ENCODE measurements around the gene MOV10L1.
"Not testable (repeated sequence)": the region's sequence is repeated elsewhere in the genome, so short reads cannot be mapped to it uniquely, and the experiment has no call there.

MOV10L1 gene

GRCh38 chr22:50192436-50193204, 102.8 kb downstream of the MOV10L1 start:
- peak; percentile 71 for DNase-seq

GRCh38 chr22:50193621-50194020, 103.8 kb downstream of the MOV10L1 start:
- DNase-seq, result no peak

GRCh38 chr22:50194037-50194805, 104.4 kb downstream of the MOV10L1 start:
- no peak for DNase-seq

GRCh38 chr22:50196256-50196655, 106.5 kb downstream of the MOV10L1 start:
- no peak for DNase-seq

- DNase-seq, result no peak
Measured at GRCh38 chr22:50197000-50197800, 107.4 kb downstream of the MOV10L1 start.

GRCh38 chr22:50197856-50198623, 108.2 kb downstream of the MOV10L1 start:
- no peak for DNase-seq

- no peak for DNase-seq
Measured at GRCh38 chr22:50198624-50199017, 108.8 kb downstream of the MOV10L1 start.

GRCh38 chr22:50199251-50199721, 109.5 kb downstream of the MOV10L1 start:
- no peak for DNase-seq

- DNase-seq, result peak; percentile 68
Measured at GRCh38 chr22:50199829-50200460, 110.1 kb downstream of the MOV10L1 start.

GRCh38 chr22:50200461-50201190, 110.8 kb downstream of the MOV10L1 start, which contains the start of gene SELENOO:
TSS of gene SELENOO (plus strand) at chr22:50201011. CDS start at chr22:50201037, 26 bp downstream.
- peak; percentile 94 for DNase-seq

GRCh38 chr22:50201191-50202129, 111.7 kb downstream of the MOV10L1 start:
- DNase-seq, result no peak

GRCh38 chr22:50202130-50202666, 112.4 kb downstream of the MOV10L1 start:
- no peak for DNase-seq

GRCh38 chr22:50203288-50203687, 113.5 kb downstream of the MOV10L1 start:
- DNase-seq, result no peak

- no peak for DNase-seq
Measured at GRCh38 chr22:50204571-50204970, 114.8 kb downstream of the MOV10L1 start.

GRCh38 chr22:50204998-50205397, 115.2 kb downstream of the MOV10L1 start:
- DNase-seq, result not testable (repeated sequence)

GRCh38 chr22:50205781-50206569, 116.2 kb downstream of the MOV10L1 start:
- no peak for DNase-seq

GRCh38 chr22:50206599-50206998, 116.8 kb downstream of the MOV10L1 start:
- DNase-seq, result no peak

GRCh38 chr22:50207383-50208140, 117.8 kb downstream of the MOV10L1 start:
- DNase-seq, result no peak
